ENCODE measurements around the gene TMEM51. TPM values are rescaled to one million over a fixed set of nuclear protein-coding genes. Genes with fewer than 3 reads are reported as not detected.
A peak's percentile ranks its signal among the peaks of the same experiment; 100 is the strongest.

The TMEM51 gene
- total and polyA plus RNA-seq, 2 of the 13 experiments (the other 11 are each of a cell fraction or from before 2014, with no cell fraction given) = 12.2 to 22.3 TPM

DNA sequence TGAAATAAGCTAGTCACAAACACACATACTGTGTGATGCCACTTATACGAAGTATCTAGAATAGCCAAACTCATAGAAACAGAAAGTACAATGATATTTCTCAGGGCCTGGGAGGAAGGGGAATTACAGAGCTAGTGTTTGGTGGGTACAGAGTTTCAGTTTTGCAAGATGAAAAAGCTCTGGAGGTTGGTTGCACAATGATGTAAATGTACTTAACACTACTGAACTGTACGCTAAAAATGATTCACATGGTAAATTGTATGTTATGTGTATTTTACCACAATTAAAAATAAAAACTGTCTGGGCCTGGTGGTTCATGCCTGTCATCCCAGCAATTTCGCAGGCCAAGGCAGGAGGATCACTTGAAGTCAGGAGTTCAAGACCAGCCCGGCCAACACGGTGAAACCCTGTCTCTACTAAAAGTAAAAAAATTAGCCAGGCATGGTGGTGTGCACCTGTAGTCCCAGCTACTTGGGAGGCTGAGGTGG is 78.2 kb downstream of the TMEM51 start:
- Histone ChIP-seq H4K20me1 (ENCODE audit: insufficient read depth, low read length) (no peaks in the 10 kb centered on the region), H3K27me3 (ENCODE audit: control insufficient read depth in 1 of 2, insufficient read depth in 2 of 2, low read length in 2 of 2) (peaks cover 2 to 7% of the 10 kb centered on the region in 2 experiments; a peak in 2 of 5 replicates), H2AFZ (ENCODE audit: low read length) (no peak overlapping the region), H3K36me3 (replicated peaks in 1 of 2; ENCODE audit: control insufficient read depth in 1 of 2, insufficient read depth in 2 of 2, low read length in 2 of 2) (no peaks in the 10 kb centered on the region), H3K9me3 (ENCODE audit: low read length) (no peaks in the 10 kb centered on the region), H3K27ac (ENCODE audit: extremely low read length, insufficient read depth, low read length) (no peak overlapping the region), H3K79me2 (ENCODE audit: insufficient read depth, low read length) (no peaks in the 10 kb centered on the region), H3K4me2 (ENCODE audit: low read depth, low read length) (no peak overlapping the region), H3K4me3 (replicated peaks in 1 of 3; ENCODE audit: insufficient read depth in 1 of 3, low read depth in 2 of 3, low read length in 3 of 3) (no peak overlapping the region), H3K4me1 (ENCODE audit: insufficient read depth, low read length) (no peaks in the 10 kb centered on the region), H3K9ac (ENCODE audit: insufficient read depth, low read depth, low read length) (no peak overlapping the region)
- intact Hi-C loops (cut with micrococcal nuclease; ENCODE audit: unreplicated experiment) = no loop called here
- CTCF ChIA-PET (ENCODE audit: low intra/inter-chr PET ratio, low total read pairs) = no interaction called here
- ATAC-seq (no peak), DNase-seq (ENCODE audit: low spot score) (no peak), FAIRE-seq (no peak)
- in situ Hi-C loops (cut with HindIII; ENCODE audit: extremely low pct_ligation_motif_present, low pct_unique_long_range_greater_than_20kb) = no loop called here
- WGBS (ENCODE audit: low lambda C conversion rate) = 38% methylated on average over 5 of the region's 5 CpGs
- no TSS peak for BruUV-seq (replicated peaks)
- TF ChIP-seq PTBP1 (IDR thresholded peaks at IDR 0.05; ENCODE audit: low read depth, low read length, poor library complexity, severe bottlenecking) (no peak), CEBPB (IDR thresholded peaks at IDR 0.05; ENCODE audit: borderline replicate concordance, low read depth, low read length) (peak; percentile 80; the same call in 1 of the 2 replicates), ZNF709 (CRISPR knock-in tag; IDR thresholded peaks at IDR 0.05) (no peak), ZNF619 (CRISPR knock-in tag; IDR thresholded peaks at IDR 0.05) (no peak), HIVEP1 (CRISPR knock-in tag; IDR thresholded peaks at IDR 0.05) (no peak), ZHX2 (IDR thresholded peaks at IDR 0.05; ENCODE audit: low read depth) (no peak), ZHX2 (CRISPR knock-in tag; IDR thresholded peaks at IDR 0.05; ENCODE audit: borderline replicate concordance) (no peak)
- POLR2A ChIA-PET = interaction anchor here (0.8 kb wide), 1 partner anchor 25 kb away, joined by 3 read pairs; no protein-coding TSS in a partner anchor
